PC-9 (cell line): ENCODE results near the gene SSNA1. TPM values are rescaled to one million over a fixed set of nuclear protein-coding genes. Genes with fewer than 3 reads are reported as not detected.

Experiments used
- BruUV-seq: library from RNA; stranded (reverse); fragments of 400-500 nt; replicated peaks from 2 replicates; lab custom pipeline; 2021; lab: Mats Ljungman, UMichigan
- CTCF ChIA-PET: fragments of 300-600 bp; sonication (Branson Sonifier 250); formaldehyde crosslinking; loops from one replicate; lab custom pipeline; 2022; ENCODE audit warnings: antibody characterized with exemption; lab: Charles Lee
- POLR2A ChIA-PET: fragments of 300-600 bp; sonication (Branson Sonifier 250); formaldehyde crosslinking; loops from one replicate; lab custom pipeline; 2022; ENCODE audit warnings: antibody characterized with exemption; ENCODE audit not compliant: unreplicated experiment; lab: Charles Lee
- DNase-seq, 2 experiments: peaks; one replicate each; pipeline versions ENCODE4 v3.0.0 to v3.0.0-alpha.2; 2015 to 2022; ENCODE audit warnings: mixed read lengths in 1 of 2
- H2AFZ ChIP-seq: fragments of 200-600 bp; sonication (generic); 2 replicates; pipeline ENCODE4 v1.8.1; 2017; ENCODE audit warnings: antibody characterized with exemption
- H3F3A ChIP-seq: fragments of 200-600 bp; sonication (generic); 2 replicates; pipeline ENCODE4 v1.8.1; 2017; ENCODE audit warnings: antibody characterized with exemption, mild to moderate bottlenecking, low read depth; ENCODE audit not compliant: insufficient read depth
- H3K27ac ChIP-seq: fragments of 200-600 bp; sonication (generic); 2 replicates; pipeline ENCODE4 v1.6.1; 2016; ENCODE audit warnings: mixed run types
- H3K27me3 ChIP-seq: fragments of 200-600 bp; sonication (generic); 2 replicates; pipeline ENCODE4 v1.6.1; 2016; ENCODE audit warnings: low read depth, mixed run types; ENCODE audit not compliant: insufficient read depth
- H3K36me3 ChIP-seq: fragments of 200-600 bp; sonication (generic); 2 replicates; pipeline ENCODE4 v1.6.1; 2016; ENCODE audit warnings: low read depth, mixed run types
- H3K4me1 ChIP-seq: fragments of 200-600 bp; sonication (generic); replicated peaks from 2 replicates; pipeline ENCODE4 v1.6.1; 2016; ENCODE audit warnings: mixed run types; ENCODE audit not compliant: insufficient read depth
- H3K4me2 ChIP-seq: fragments of 200-600 bp; sonication (generic); 2 replicates; pipeline ENCODE4 v1.6.1; 2017; ENCODE audit warnings: mixed run types
- H3K4me3 ChIP-seq: fragments of 200-600 bp; sonication (generic); 2 replicates; pipeline ENCODE4 v1.6.1; 2016; ENCODE audit warnings: mixed run types
- H3K79me2 ChIP-seq: fragments of 200-600 bp; sonication (generic); 2 replicates; pipeline ENCODE4 v1.6.1; 2017; ENCODE audit warnings: low read depth, mixed run types
- H3K9me2 ChIP-seq: fragments of 200-600 bp; sonication (generic); 2 replicates; pipeline ENCODE4 v1.8.1; 2017; ENCODE audit warnings: mild to moderate bottlenecking; ENCODE audit not compliant: insufficient read depth
- H3K9me3 ChIP-seq: fragments of 200-600 bp; sonication (generic); 2 replicates; pipeline ENCODE4 v1.8.1; 2016; ENCODE audit warnings: low read depth; ENCODE audit not compliant: insufficient read depth
- H4K20me1 ChIP-seq: fragments of 200-600 bp; sonication (generic); 2 replicates; pipeline ENCODE4 v1.8.1; 2017; ENCODE audit not compliant: insufficient read depth
- CTCF ChIP-seq: fragments of 200-600 bp; sonication (generic); conservative IDR thresholded peaks from 2 replicates; pipeline ENCODE4 v1.6.1; 2017; ENCODE audit warnings: mixed run types, antibody characterized with exemption, mild to moderate bottlenecking, moderate library complexity
- EZH2 ChIP-seq: fragments of 200-600 bp; sonication (generic); IDR thresholded peaks from 2 replicates; pipeline ENCODE4 v1.8.0; 2017; ENCODE audit warnings: antibody characterized with exemption, low read depth
- intact Hi-C: fragments of 100-400 bp; cut with micrococcal nuclease; formaldehyde crosslinking; loops from one replicate; pipeline ENCODE4 v1.10.0; 2022; ENCODE audit not compliant: unreplicated experiment
- total RNA-seq: library from RNA; stranded (reverse); gene quantifications from 2 replicates; pipeline ENCODE4 v1.2.3, GENCODE V29; 2021

Gene SSNA1
- total RNA-seq, 1 experiment from 2014 or later: 98.7 TPM

GRCh38 chr9:137234055-137234697, 45.7 kb downstream of the SSNA1 start:
- Histone ChIP-seq H3K9me2 (no peaks in the 10 kb centered on the region), H4K20me1 (no peaks in the 10 kb centered on the region; the same call in 1 of the 2 replicates), H3K27me3 (no peaks in the 10 kb centered on the region), H3K36me3 (no peaks in the 10 kb centered on the region), H2AFZ (no peak overlapping the region), H3F3A (no peaks in the 10 kb centered on the region), H3K27ac (no peak overlapping the region), H3K4me3 (no peak overlapping the region), H3K79me2 (peaks cover 21% of the 10 kb centered on the region), H3K4me1 (peaks cover 19% of the 10 kb centered on the region), H3K4me2 (no peak overlapping the region), H3K9me3 (no peaks in the 10 kb centered on the region)
- no peak for DNase-seq
- intact Hi-C loops: no loop called here
- POLR2A ChIA-PET: no interaction called here
- no peak for TF ChIP-seq EZH2
- BruUV-seq: no TSS peak
- CTCF ChIA-PET: interaction anchor here (0.7 kb wide), 1 partner anchor 108 kb away, joined by 4 read pairs; no protein-coding TSS in a partner anchor

- no peaks in the 10 kb centered on the region for H3K9me3 ChIP-seq
- no peak overlapping the region for H2AFZ ChIP-seq
- TF ChIP-seq CTCF (no peak), EZH2 (no peak)
- no peaks in the 10 kb centered on the region; the same call in 1 of the 2 replicates for H4K20me1 ChIP-seq
- POLR2A ChIA-PET: no interaction called here
- H3K4me1 ChIP-seq: peaks cover 25% of the 10 kb centered on the region
- intact Hi-C loops: no loop called here
- H3K27me3 ChIP-seq: no peaks in the 10 kb centered on the region
- H3K27ac ChIP-seq: no peak overlapping the region
- no peaks in the 10 kb centered on the region for H3K9me2 ChIP-seq
- no peak for DNase-seq
- no peaks in the 10 kb centered on the region for H3K36me3 ChIP-seq
- no peak overlapping the region for H3K4me2 ChIP-seq
- no peak overlapping the region for H3K4me3 ChIP-seq
- H3K79me2 ChIP-seq: peaks cover 28% of the 10 kb centered on the region
- peaks cover 2% of the 10 kb centered on the region for H3F3A ChIP-seq
- CTCF ChIA-PET: interaction anchor here (0.7 kb wide), 1 partner anchor 109 kb away, joined by 4 read pairs; no protein-coding TSS in a partner anchor
- BruUV-seq: no TSS peak
Measured at GRCh38 chr9:137234758-137235423, 46.4 kb downstream of the SSNA1 start.

GRCh38 chr9:137235424-137236237, 47.2 kb downstream of the SSNA1 start:
- no peak overlapping the region for H2AFZ ChIP-seq
- H3F3A ChIP-seq: peaks cover 8% of the 10 kb centered on the region
- H3K36me3 ChIP-seq: no peaks in the 10 kb centered on the region
- no peak overlapping the region for H3K4me3 ChIP-seq
- no peaks in the 10 kb centered on the region for H3K9me3 ChIP-seq
- no peaks in the 10 kb centered on the region for H3K27me3 ChIP-seq
- TF ChIP-seq CTCF (no peak), EZH2 (no peak)
- no peaks in the 10 kb centered on the region for H3K9me2 ChIP-seq
- peaks cover 25% of the 10 kb centered on the region for H3K4me1 ChIP-seq
- no peak for DNase-seq
- ChIA-PET POLR2A (interaction anchor here (0.6 to 0.8 kb wide), 2 partner anchors 12 to 106 kb away, joined by 3 to 7 read pairs; no protein-coding TSS in a partner anchor), CTCF (interaction anchor here (0.6 to 1.8 kb wide), 7 partner anchors 21 to 189 kb away, joined by 3 to 10 read pairs (median 6); partner anchors contain the start of gene TOR4A)
- H3K79me2 ChIP-seq: peaks cover 30% of the 10 kb centered on the region
- no peak overlapping the region for H3K4me2 ChIP-seq
- no peaks in the 10 kb centered on the region; the same call in 1 of the 2 replicates for H4K20me1 ChIP-seq
- BruUV-seq: no TSS peak
- no peak overlapping the region for H3K27ac ChIP-seq
- intact Hi-C loops: no loop called here
